LNCaP clone FGC (cell line): Measurements from ENCODE around the gene TRIP4.

Experiments
- DNase-seq: peaks from one replicate; pipeline ENCODE4 v3.0.0-alpha.2; 2011; ENCODE audit warnings: low read depth
- H3K4me3 ChIP-seq: 2 replicates; pipeline ENCODE4 v1.5.1; 2011; ENCODE audit warnings: mild to moderate bottlenecking, low read depth, low read length, control low read depth
- TF ChIP-seq, protein P1 (sequence below): IDR thresholded peaks from 2 replicates; pipeline ENCODE4 v1.5.1; 2012; ENCODE audit warnings: mild to moderate bottlenecking; ENCODE audit not compliant: control insufficient read depth, insufficient read depth; ENCODE audit errors: extremely low read depth

The TRIP4 gene

DNA sequence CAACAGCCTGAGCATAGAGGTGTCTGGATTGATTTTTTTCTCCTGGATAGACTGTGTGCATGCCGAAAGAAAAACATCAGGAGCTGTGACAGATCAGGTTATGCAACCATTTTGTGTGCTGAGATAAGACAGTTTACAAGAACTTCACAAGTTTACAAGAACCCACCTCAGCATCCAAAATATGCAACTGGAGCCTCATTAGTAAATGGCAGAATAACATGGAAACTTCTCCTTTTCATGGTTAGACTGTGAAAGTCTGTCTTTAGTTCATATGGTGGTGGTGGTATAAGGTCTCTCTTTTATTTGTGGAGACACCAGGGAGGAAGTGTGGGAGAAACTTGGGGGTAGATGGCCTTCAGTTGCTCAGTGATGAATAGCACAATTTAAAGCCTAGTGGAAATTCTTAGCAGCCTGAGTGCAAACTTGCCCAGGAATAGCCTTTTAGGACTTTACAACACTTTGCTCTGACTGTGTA is 69.0 kb downstream of the TRIP4 start:
- TF ChIP-seq, protein P1, sequence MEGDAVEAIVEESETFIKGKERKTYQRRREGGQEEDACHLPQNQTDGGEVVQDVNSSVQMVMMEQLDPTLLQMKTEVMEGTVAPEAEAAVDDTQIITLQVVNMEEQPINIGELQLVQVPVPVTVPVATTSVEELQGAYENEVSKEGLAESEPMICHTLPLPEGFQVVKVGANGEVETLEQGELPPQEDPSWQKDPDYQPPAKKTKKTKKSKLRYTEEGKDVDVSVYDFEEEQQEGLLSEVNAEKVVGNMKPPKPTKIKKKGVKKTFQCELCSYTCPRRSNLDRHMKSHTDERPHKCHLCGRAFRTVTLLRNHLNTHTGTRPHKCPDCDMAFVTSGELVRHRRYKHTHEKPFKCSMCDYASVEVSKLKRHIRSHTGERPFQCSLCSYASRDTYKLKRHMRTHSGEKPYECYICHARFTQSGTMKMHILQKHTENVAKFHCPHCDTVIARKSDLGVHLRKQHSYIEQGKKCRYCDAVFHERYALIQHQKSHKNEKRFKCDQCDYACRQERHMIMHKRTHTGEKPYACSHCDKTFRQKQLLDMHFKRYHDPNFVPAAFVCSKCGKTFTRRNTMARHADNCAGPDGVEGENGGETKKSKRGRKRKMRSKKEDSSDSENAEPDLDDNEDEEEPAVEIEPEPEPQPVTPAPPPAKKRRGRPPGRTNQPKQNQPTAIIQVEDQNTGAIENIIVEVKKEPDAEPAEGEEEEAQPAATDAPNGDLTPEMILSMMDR, result no peak
- no peak overlapping the region for H3K4me3 ChIP-seq
- DNase-seq, result peak; percentile 36

DNA sequence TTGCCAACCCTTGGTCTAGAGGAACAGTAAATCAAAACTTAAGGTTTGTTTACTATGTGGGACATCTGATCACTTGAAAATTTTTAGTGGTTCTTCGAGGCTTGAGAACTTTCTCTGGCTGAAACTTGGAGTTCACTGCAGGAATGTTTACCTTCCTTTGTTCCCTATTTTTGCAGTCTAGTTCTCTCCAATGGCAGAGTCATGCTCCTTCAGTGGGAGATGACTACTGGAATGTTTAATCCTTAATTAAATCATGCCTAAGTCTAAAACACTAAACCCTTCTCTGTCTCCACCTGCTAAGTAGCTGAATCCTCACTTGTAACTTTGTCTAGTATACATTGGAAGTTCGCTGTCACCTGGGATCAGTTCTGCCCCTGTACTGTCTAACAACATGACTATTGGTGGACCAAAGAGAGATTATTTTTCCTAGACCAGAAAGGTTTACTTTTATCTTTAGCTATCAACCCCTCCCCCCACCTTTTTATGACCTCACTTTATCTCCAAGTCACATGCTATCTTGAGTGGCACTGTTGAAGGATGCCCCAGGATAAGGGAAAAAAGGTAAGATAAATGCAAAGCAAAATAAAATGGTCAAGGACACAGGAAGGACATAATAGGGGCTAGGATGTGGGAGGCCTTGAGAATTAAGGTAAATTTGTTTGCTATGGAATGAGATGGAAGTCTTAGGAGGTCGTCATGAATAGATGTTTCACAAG is 71.6 kb downstream of the TRIP4 start:
- DNase-seq, result no peak
- no peak overlapping the region for H3K4me3 ChIP-seq
- TF ChIP-seq, protein P1, result no peak

DNA sequence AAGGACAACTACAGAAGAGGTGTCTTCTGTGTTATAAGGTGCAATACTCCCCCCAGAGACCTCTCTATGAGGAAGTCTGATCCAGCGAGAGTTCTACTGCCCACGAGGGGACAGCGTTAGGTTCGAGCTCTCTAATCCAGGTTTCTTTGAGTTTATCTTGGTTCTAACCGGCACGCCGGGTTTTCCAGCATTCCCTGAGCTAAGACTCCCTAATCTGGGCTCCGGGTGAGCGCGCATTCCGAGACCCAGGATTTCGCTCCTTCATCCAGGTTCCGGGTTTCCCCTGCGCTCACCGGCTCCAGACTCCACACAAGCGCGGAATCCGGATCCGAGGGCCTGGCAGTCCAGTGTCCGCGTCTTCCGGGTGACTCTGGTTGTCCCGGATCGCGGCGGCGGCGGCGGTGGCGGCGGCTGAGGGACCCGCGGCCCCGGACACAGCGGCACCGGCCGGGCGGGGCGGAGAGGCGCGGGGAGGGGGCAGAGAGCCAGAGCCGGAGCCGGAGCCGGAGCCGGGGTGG is 72.6 kb downstream of the TRIP4 start, which contains the start of gene ZNF609:
TSS of gene ZNF609 (plus strand) at position 373 of the 518 bp plus-strand sequence. CDS start 38,842 bp downstream, outside the sequence.
- H3K4me3 ChIP-seq, result peak within 1 kb of the TSS; percentile 58
- TF ChIP-seq, protein P1, result no peak
- peak; percentile 81 for DNase-seq

- peak; percentile 62 for DNase-seq
- peak overlapping the region; percentile 58 for H3K4me3 ChIP-seq
- TF ChIP-seq, protein P1, result no peak
These were observed 73.4 kb downstream of the TRIP4 start for GRCh38 chr15:64460724-64461720.

GRCh38 chr15:64461721-64462162 is 74.1 kb downstream of the TRIP4 start:
- peak overlapping the region; percentile 58 for H3K4me3 ChIP-seq
- TF ChIP-seq, protein P1, result no peak
- DNase-seq, result no peak

- TF ChIP-seq, protein P1, result no peak
- no peak overlapping the region; the same call in 1 of the 2 replicates for H3K4me3 ChIP-seq
These were observed 74.9 kb downstream of the TRIP4 start for GRCh38 chr15:64462492-64462891.

More at GRCh38 chr15:64462492-64462891, 74.9 kb downstream of the TRIP4 start:
- DNase-seq, result no peak
